ENCODE results near the gene KDM6B.

The KDM6B gene

DNA sequence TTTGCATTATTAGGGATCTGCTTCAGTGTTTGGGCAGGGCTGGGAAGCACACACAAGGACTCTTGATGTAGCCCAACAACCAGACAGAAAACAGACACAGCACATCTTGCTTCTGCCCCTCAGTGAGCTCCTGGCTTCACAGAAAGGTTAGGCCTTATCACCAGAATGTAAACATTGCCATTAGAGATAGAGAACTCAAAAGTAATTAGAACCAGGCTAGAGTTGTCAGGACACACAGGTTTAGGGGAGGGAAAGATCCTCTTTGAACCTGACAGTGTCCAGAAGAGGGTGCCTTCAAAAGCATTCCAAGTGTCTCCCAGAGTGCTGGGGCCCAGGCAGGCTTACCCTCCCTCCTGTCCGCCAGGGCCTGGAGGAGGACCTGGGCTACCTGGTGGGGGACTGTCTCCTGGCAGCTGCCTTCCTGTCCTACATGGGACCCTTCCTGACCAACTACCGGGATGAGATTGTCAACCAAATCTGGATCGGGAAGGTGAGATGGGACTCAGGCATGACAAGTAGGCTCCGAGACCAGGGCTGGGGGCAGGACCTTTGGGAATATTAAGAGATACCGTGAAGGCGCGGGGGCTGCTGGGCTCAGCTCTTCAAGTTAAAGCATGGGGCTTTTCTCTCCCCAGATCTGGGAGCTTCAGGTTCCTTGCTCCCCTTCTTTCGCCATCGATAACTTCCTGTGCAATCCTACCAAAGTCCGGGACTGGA lies 16.9 kb upstream of the KDM6B start:
- Histone ChIP-seq H3K27ac (ENCODE audit: low read length, poor library complexity, severe bottlenecking) (no peak overlapping the region), H3K4me3 (ENCODE audit: insufficient read depth in 1 of 2, low read depth in 1 of 2, low read length in 2 of 2) (no peak overlapping the region), H3K9me3 (ENCODE audit: control insufficient read depth, low read length) (no peaks in the 10 kb centered on the region), H3K23ac (ENCODE audit: low read length in 2 of 2) (no peak overlapping the region), H3K9ac (ENCODE audit: low read length) (no peak overlapping the region), H2BK120ac (ENCODE audit: low read depth, low read length) (no peak overlapping the region), H3K4ac (ENCODE audit: low read depth in 1 of 2, low read length in 2 of 2) (no peak overlapping the region), H2AK5ac (ENCODE audit: low read length, severe bottlenecking) (no peak overlapping the region), H2BK12ac (ENCODE audit: low read length in 2 of 2) (no peak overlapping the region), H3K4me1 (ENCODE audit: control insufficient read depth, insufficient read depth, low read depth, low read length) (no peaks in the 10 kb centered on the region), H3K4me2 (ENCODE audit: low read length, poor library complexity, severe bottlenecking) (no peak overlapping the region), H2AFZ (ENCODE audit: low read depth, low read length) (no peak overlapping the region), H3K14ac (ENCODE audit: low read length in 2 of 2) (peak overlapping the region in 1 of 2 experiments; percentile 61), H2BK5ac (ENCODE audit: low read depth, low read length, poor library complexity, severe bottlenecking) (no peak overlapping the region), H3K36me3 (ENCODE audit: control insufficient read depth in 1 of 2, insufficient read depth in 2 of 2, low read depth in 1 of 2, low read length in 2 of 2) (no peaks in the 10 kb centered on the region), H3K27me3 (ENCODE audit: control insufficient read depth in 1 of 2, insufficient read depth in 1 of 2, low read length in 2 of 2) (peaks cover 48 to 55% of the 10 kb centered on the region in 2 experiments), H2BK15ac (ENCODE audit: low read depth, poor library complexity, severe bottlenecking) (no peak overlapping the region), H4K91ac (ENCODE audit: low read length) (no peak overlapping the region), H4K8ac (ENCODE audit: low read length) (no peak overlapping the region), H3K18ac (ENCODE audit: low read depth in 1 of 2, low read length in 2 of 2) (no peak overlapping the region), H3K79me1 (replicated peaks; ENCODE audit: low read length, poor library complexity, severe bottlenecking) (no peaks in the 10 kb centered on the region)
- no peak for DNase-seq
- WGBS: 61% methylated on average over 10 of the region's 10 CpGs

DNA sequence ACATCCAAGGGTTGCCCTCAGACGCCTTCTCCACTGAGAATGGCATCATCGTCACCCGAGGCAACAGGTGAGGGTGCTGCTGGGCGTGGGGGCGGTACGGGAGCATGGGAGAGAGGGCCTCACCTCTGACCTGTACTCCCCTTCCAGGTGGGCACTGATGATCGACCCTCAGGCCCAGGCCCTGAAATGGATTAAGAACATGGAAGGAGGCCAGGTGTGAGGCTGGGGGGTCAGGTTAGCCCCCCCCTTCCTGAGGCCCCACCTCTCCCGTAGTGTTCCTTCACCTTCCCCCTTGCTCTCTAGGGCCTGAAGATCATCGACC lies 16.4 kb upstream of the KDM6B start:
- H3K27ac ChIP-seq (ENCODE audit: low read length, poor library complexity, severe bottlenecking): no peak overlapping the region
- peak overlapping the region in 1 of 2 experiments; percentile 19 for H3K14ac ChIP-seq (ENCODE audit: low read length in 2 of 2)
- no peak overlapping the region for H3K4me3 ChIP-seq (ENCODE audit: insufficient read depth in 1 of 2, low read depth in 1 of 2, low read length in 2 of 2)
- H4K91ac ChIP-seq (ENCODE audit: low read length): no peak overlapping the region
- no peaks in the 10 kb centered on the region for H3K4me1 ChIP-seq (ENCODE audit: control insufficient read depth, insufficient read depth, low read depth, low read length)
- H3K4me2 ChIP-seq (ENCODE audit: low read length, poor library complexity, severe bottlenecking): no peak overlapping the region
- H3K9ac ChIP-seq (ENCODE audit: low read length): no peak overlapping the region
- H2AK5ac ChIP-seq (ENCODE audit: low read length, severe bottlenecking): no peak overlapping the region
- H4K8ac ChIP-seq (ENCODE audit: low read length): no peak overlapping the region
- H3K36me3 ChIP-seq (ENCODE audit: control insufficient read depth in 1 of 2, insufficient read depth in 2 of 2, low read depth in 1 of 2, low read length in 2 of 2): no peaks in the 10 kb centered on the region
- no peak overlapping the region for H2BK120ac ChIP-seq (ENCODE audit: low read depth, low read length)
- H2BK5ac ChIP-seq (ENCODE audit: low read depth, low read length, poor library complexity, severe bottlenecking): no peak overlapping the region
- H3K9me3 ChIP-seq (ENCODE audit: control insufficient read depth, low read length): no peaks in the 10 kb centered on the region
- no peak overlapping the region for H3K4ac ChIP-seq (ENCODE audit: low read depth in 1 of 2, low read length in 2 of 2)
- H2AFZ ChIP-seq (ENCODE audit: low read depth, low read length): no peak overlapping the region
- no peak overlapping the region for H3K23ac ChIP-seq (ENCODE audit: low read length in 2 of 2)
- no peak overlapping the region for H2BK12ac ChIP-seq (ENCODE audit: low read length in 2 of 2)
- DNase-seq: no peak
- WGBS: 90% methylated on average over 8 of the region's 9 CpGs
- no peak overlapping the region for H3K18ac ChIP-seq (ENCODE audit: low read depth in 1 of 2, low read length in 2 of 2)
- H3K79me1 ChIP-seq (replicated peaks; ENCODE audit: low read length, poor library complexity, severe bottlenecking): no peaks in the 10 kb centered on the region
- H2BK15ac ChIP-seq (ENCODE audit: low read depth, poor library complexity, severe bottlenecking): no peak overlapping the region
- H3K27me3 ChIP-seq (ENCODE audit: control insufficient read depth in 1 of 2, insufficient read depth in 1 of 2, low read length in 2 of 2): peaks cover 48 to 55% of the 10 kb centered on the region in 2 experiments

DNA sequence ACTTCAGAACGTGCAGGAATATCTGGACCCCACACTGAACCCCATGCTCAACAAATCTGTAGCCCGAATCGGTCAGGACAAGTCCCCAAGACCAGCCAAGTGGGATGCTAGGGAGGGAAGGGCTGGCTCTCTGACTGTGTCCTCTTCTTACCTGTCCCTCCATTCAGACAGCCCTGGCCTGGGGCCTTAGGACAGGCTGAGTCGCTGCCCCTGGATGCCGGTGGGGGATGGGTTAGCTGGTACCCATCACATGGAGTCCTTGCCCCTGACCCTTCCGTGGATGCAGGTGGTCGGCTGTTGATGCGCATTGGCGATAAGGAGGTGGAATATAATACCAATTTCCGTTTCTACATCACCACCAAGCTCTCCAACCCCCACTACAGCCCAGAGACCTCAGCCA lies 16.0 kb upstream of the KDM6B start:
- no peak for DNase-seq
- Histone ChIP-seq H3K4me1 (ENCODE audit: control insufficient read depth, insufficient read depth, low read depth, low read length) (no peaks in the 10 kb centered on the region), H4K91ac (ENCODE audit: low read length) (no peak overlapping the region), H3K27ac (ENCODE audit: low read length, poor library complexity, severe bottlenecking) (no peak overlapping the region), H2AK5ac (ENCODE audit: low read length, severe bottlenecking) (no peak overlapping the region), H3K4me2 (ENCODE audit: low read length, poor library complexity, severe bottlenecking) (no peak overlapping the region), H3K27me3 (ENCODE audit: control insufficient read depth in 1 of 2, insufficient read depth in 1 of 2, low read length in 2 of 2) (peaks cover 48 to 55% of the 10 kb centered on the region in 2 experiments), H3K36me3 (ENCODE audit: control insufficient read depth in 1 of 2, insufficient read depth in 2 of 2, low read depth in 1 of 2, low read length in 2 of 2) (no peaks in the 10 kb centered on the region), H3K18ac (ENCODE audit: low read depth in 1 of 2, low read length in 2 of 2) (no peak overlapping the region), H3K23ac (ENCODE audit: low read length in 2 of 2) (no peak overlapping the region), H4K8ac (ENCODE audit: low read length) (no peak overlapping the region), H2BK120ac (ENCODE audit: low read depth, low read length) (no peak overlapping the region), H3K9me3 (ENCODE audit: control insufficient read depth, low read length) (no peaks in the 10 kb centered on the region), H3K4me3 (ENCODE audit: insufficient read depth in 1 of 2, low read depth in 1 of 2, low read length in 2 of 2) (no peak overlapping the region), H3K9ac (ENCODE audit: low read length) (no peak overlapping the region), H2BK5ac (ENCODE audit: low read depth, low read length, poor library complexity, severe bottlenecking) (no peak overlapping the region), H3K79me1 (replicated peaks; ENCODE audit: low read length, poor library complexity, severe bottlenecking) (no peaks in the 10 kb centered on the region), H2AFZ (ENCODE audit: low read depth, low read length) (no peak overlapping the region), H2BK12ac (ENCODE audit: low read length in 2 of 2) (no peak overlapping the region), H2BK15ac (ENCODE audit: low read depth, poor library complexity, severe bottlenecking) (no peak overlapping the region), H3K4ac (ENCODE audit: low read depth in 1 of 2, low read length in 2 of 2) (no peak overlapping the region), H3K14ac (ENCODE audit: low read length in 2 of 2) (no peak overlapping the region)
- 85% methylated on average over 5 of the region's 10 CpGs for WGBS

DNA sequence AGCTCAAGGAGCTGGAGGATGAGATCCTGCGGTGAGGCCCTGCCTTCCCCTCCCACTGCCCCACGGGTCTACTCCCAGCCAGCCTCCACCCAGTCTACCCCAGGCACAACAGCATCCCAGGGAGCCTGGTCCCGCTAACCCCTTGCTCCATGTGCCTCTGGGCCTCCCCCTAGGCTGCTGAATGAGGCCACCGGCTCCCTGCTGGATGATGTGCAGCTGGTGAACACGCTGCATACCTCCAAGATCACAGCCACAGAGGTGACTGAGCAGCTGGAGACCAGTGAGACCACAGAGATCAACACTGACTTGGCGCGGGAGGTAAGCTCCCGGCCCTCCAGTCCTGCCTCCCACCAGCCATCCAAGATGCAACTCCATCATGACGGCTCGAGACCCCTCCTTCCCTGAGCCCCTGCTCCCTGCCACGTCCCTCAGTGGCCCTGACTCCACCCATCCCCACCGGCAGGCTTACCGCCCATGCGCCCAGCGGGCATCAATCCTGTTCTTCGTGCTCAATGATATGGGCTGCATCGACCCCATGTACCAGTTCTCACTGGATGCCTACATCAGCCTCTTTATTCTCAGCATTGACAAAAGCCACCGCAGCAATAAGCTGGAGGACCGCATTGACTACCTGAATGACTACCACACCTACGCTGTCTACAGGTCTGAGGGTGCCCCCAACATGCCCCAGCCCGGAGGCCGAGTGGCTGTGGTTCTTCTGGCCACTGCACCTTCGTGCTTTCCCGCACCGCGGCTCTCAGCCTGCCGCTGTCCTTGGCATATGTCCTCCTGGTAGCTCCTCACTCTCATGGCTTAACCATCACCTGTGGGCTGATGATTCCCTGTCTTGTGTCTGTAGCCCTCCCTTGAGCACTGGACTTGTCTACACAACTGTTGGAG lies 15.0 kb upstream of the KDM6B start:
- Histone ChIP-seq H3K18ac (ENCODE audit: low read depth in 1 of 2, low read length in 2 of 2) (no peak overlapping the region), H3K9ac (ENCODE audit: low read length) (no peak overlapping the region), H2AK5ac (ENCODE audit: low read length, severe bottlenecking) (no peak overlapping the region), H3K4me1 (ENCODE audit: control insufficient read depth, insufficient read depth, low read depth, low read length) (no peaks in the 10 kb centered on the region), H4K91ac (ENCODE audit: low read length) (no peak overlapping the region), H3K4ac (ENCODE audit: low read depth in 1 of 2, low read length in 2 of 2) (no peak overlapping the region), H3K27ac (ENCODE audit: low read length, poor library complexity, severe bottlenecking) (no peak overlapping the region), H3K79me1 (replicated peaks; ENCODE audit: low read length, poor library complexity, severe bottlenecking) (no peaks in the 10 kb centered on the region), H3K4me2 (ENCODE audit: low read length, poor library complexity, severe bottlenecking) (no peak overlapping the region), H3K23ac (ENCODE audit: low read length in 2 of 2) (no peak overlapping the region), H3K27me3 (ENCODE audit: control insufficient read depth in 1 of 2, insufficient read depth in 1 of 2, low read length in 2 of 2) (peaks cover 55% of the 10 kb centered on the region in 2 experiments), H2BK12ac (ENCODE audit: low read length in 2 of 2) (no peak overlapping the region), H3K4me3 (ENCODE audit: insufficient read depth in 1 of 2, low read depth in 1 of 2, low read length in 2 of 2) (no peak overlapping the region), H4K8ac (ENCODE audit: low read length) (no peak overlapping the region), H2BK5ac (ENCODE audit: low read depth, low read length, poor library complexity, severe bottlenecking) (no peak overlapping the region), H3K9me3 (ENCODE audit: control insufficient read depth, low read length) (no peaks in the 10 kb centered on the region), H2AFZ (ENCODE audit: low read depth, low read length) (no peak overlapping the region), H2BK15ac (ENCODE audit: low read depth, poor library complexity, severe bottlenecking) (no peak overlapping the region), H2BK120ac (ENCODE audit: low read depth, low read length) (no peak overlapping the region), H3K36me3 (ENCODE audit: control insufficient read depth in 1 of 2, insufficient read depth in 2 of 2, low read depth in 1 of 2, low read length in 2 of 2) (no peaks in the 10 kb centered on the region), H3K14ac (ENCODE audit: low read length in 2 of 2) (no peak overlapping the region)
- DNase-seq: no peak
- 88% methylated on average over 27 of the region's 27 CpGs for WGBS

Data from mesenchymal stem cell (in vitro differentiated cells and primary cell).